Kidney (tissue), 14 donors: ENCODE results near the gene RNF150. TPM values are rescaled to one million over a fixed set of nuclear protein-coding genes. Genes with fewer than 3 reads are reported as not detected.
"Not testable (repeated sequence)": the region's sequence is repeated elsewhere in the genome, so short reads cannot be mapped to it uniquely, and the experiment has no call there.

Source experiments
- DNase-seq, 5 donors: peaks; one replicate each; pipeline ENCODE4 v3.0.0-alpha.2; 2013 to 2020
- FAIRE-seq: peaks from 2 replicates; lab custom pipeline; 2012; peaks lifted over from hg19 to GRCh38; lab: Jason Lieb, UNC
- H3K27ac ChIP-seq, 2 donors: one replicate each; pipeline ENCODE4 v1.7.0; 2013; ENCODE audit warnings: low read depth in 2 of 2, low read length in 2 of 2, inconsistent platforms in 1 of 2
- H3K27me3 ChIP-seq: one replicate; pipeline ENCODE4 v1.7.1; 2013; ENCODE audit warnings: low read length, inconsistent platforms; ENCODE audit not compliant: control insufficient read depth, insufficient read depth
- H3K36me3 ChIP-seq, 3 donors: one replicate each; pipeline versions ENCODE4 v1.7.0 to v1.7.1; 2013; ENCODE audit warnings: low read length in 3 of 3, control low read depth in 1 of 3, inconsistent platforms in 1 of 3; ENCODE audit not compliant: insufficient read depth in 3 of 3, control insufficient read depth in 2 of 3
- H3K4me1 ChIP-seq, 3 donors: one replicate each; pipeline versions ENCODE4 v1.7.0 to v1.7.1; 2013; ENCODE audit warnings: low read length in 3 of 3, inconsistent platforms in 1 of 3, low read depth in 1 of 3; ENCODE audit not compliant: control insufficient read depth in 2 of 3, insufficient read depth in 2 of 3
- H3K4me3 ChIP-seq, 3 donors: one replicate each; pipeline versions ENCODE4 v1.7.0 to v1.8.1; 2013; ENCODE audit warnings: low read length in 3 of 3, control low read depth in 1 of 3, inconsistent platforms in 1 of 3
- H3K9ac ChIP-seq, 3 donors: one replicate each; pipeline versions ENCODE4 v1.7.0 to v1.7.1; 2013; ENCODE audit warnings: low read length in 3 of 3, control low read depth in 1 of 3, inconsistent platforms in 1 of 3
- H3K9me3 ChIP-seq, 3 donors: one replicate each; pipeline versions ENCODE4 v1.7.0 to v1.7.1; 2013; ENCODE audit warnings: low read length in 3 of 3, control low read depth in 1 of 3, inconsistent platforms in 1 of 3; ENCODE audit not compliant: control insufficient read depth in 2 of 3, insufficient read depth in 1 of 3
- intact Hi-C: fragments of 100-400 bp; cut with DNase I; formaldehyde crosslinking; loops from one replicate; pipeline ENCODE4 v1.11.1; 2022
- polyA plus RNA-seq: library from polyadenylated mRNA; stranded (reverse); fragments of 350-450 nt; fragmentation: Illumina TruSeq; extraction: RNeasy Lipid Tissue Mini Kit (QIAGEN cat#74804); gene quantifications from one replicate; pipeline ENCODE4 v1.2.3, GENCODE V29; 2014; ENCODE audit warnings: low read depth, low replicate concordance; ENCODE audit not compliant: insufficient read depth
- total RNA-seq: library from RNA; stranded (reverse); fragmentation: NEBNext Ultra II Directional; extraction: Animal tissue kit (Norgen Biotek cat#: 25700); gene quantifications from one replicate; pipeline ENCODE4 v1.2.1, GENCODE V29; 2021
- TF ChIP-seq, protein P1 (sequence below): IDR thresholded peaks from 3 replicates; pipeline ENCODE4 v1.5.1; 2012; ENCODE audit warnings: mild to moderate bottlenecking, moderate library complexity, borderline replicate concordance; ENCODE audit not compliant: insufficient read depth; ENCODE audit errors: extremely low read depth
- donor health status: control.
- donor health status: control.
- donor health status: control.
- donor health status: control.
- donor health status: control.
- donor health status: DM: yes; HTN: yes; CAD: no.
- donor health status: Normal renal cell carcinoma (clear cell type).

RNF150 gene
- total and polyA plus RNA-seq, 2 donors from 2014 or later, result 5.0 to 34.2 TPM

DNA sequence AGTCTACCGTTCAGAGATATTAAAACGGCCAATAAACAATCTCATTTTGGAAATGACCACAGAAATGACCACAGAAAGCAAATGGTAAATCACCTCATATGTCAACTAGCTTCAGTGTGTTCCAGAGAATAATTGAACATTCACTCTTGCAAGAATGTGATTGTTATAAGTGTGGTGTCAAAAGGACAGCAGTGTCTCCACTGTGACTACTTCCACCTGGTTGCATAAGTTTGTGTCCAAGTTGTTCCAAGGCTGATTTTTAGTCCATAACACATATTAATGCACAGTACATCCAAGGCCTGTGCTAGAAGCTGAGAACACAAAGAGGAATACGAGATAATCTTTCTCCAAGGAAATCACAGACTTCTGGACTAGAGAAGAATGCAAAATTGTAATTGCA lies 37.4 kb upstream of the RNF150 start:
- no peaks in the 10 kb centered on the region for H3K4me1 ChIP-seq
- intact Hi-C loops, result no loop called here
- H3K27ac ChIP-seq, result no peak overlapping the region
- DNase-seq (no peak), FAIRE-seq (no peak)
- no peaks in the 10 kb centered on the region for H3K27me3 ChIP-seq
- H3K36me3 ChIP-seq, result no peaks in the 10 kb centered on the region
- no peak overlapping the region for H3K4me3 ChIP-seq
- peaks cover 0 to 3% (median 0%) of the 10 kb centered on the region in 3 donors for H3K9me3 ChIP-seq
- no peak overlapping the region for H3K9ac ChIP-seq
- TF ChIP-seq, protein P1, sequence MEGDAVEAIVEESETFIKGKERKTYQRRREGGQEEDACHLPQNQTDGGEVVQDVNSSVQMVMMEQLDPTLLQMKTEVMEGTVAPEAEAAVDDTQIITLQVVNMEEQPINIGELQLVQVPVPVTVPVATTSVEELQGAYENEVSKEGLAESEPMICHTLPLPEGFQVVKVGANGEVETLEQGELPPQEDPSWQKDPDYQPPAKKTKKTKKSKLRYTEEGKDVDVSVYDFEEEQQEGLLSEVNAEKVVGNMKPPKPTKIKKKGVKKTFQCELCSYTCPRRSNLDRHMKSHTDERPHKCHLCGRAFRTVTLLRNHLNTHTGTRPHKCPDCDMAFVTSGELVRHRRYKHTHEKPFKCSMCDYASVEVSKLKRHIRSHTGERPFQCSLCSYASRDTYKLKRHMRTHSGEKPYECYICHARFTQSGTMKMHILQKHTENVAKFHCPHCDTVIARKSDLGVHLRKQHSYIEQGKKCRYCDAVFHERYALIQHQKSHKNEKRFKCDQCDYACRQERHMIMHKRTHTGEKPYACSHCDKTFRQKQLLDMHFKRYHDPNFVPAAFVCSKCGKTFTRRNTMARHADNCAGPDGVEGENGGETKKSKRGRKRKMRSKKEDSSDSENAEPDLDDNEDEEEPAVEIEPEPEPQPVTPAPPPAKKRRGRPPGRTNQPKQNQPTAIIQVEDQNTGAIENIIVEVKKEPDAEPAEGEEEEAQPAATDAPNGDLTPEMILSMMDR, result no peak

DNA sequence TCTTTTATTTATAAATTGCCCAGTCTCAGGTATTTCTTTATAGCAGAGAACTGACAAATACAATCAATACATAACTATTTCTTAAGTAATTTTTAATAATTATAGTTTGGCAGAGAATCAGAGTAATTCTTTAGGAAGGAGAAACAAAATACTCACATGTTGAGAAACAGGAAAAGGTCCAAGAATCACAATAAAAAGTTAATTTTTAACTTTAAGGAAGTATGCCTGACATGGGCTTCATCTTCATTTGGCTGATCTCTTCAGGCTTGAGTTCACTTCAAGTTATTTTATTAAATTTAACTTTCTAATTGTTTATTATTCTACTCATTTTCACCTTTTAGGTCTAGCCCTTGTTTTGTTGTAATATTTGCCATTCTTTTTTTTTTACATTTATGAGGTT lies 36.1 kb upstream of the RNF150 start:
- H3K9me3 ChIP-seq, result peaks cover 0 to 3% (median 0%) of the 10 kb centered on the region in 3 donors
- H3K4me3 ChIP-seq, result no peak overlapping the region
- H3K27ac ChIP-seq, result no peak overlapping the region
- H3K4me1 ChIP-seq, result no peaks in the 10 kb centered on the region
- H3K27me3 ChIP-seq, result no peaks in the 10 kb centered on the region
- TF ChIP-seq, protein P1, result no peak
- no peak for DNase-seq
- FAIRE-seq, result no peak
- no peak overlapping the region for H3K9ac ChIP-seq
- no peaks in the 10 kb centered on the region for H3K36me3 ChIP-seq
- intact Hi-C loops, result no loop called here

DNA sequence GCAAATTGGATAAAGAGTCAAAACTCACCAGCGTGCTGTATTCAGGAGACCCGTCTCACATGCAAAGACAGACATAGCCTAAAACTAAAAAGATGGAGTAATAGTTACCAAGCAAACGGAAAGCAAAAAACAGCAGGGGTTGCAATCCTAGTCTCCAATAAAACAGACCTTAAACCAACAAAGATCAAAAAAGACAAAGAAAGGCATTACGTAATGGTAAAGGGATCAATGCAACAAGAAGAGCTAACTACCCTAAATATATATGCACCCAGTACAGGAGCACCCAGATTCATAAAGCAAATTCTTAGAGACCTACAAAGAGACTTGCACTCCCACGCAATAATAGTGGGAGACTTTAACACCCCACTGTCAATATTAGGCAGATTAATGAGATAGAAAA lies 31.7 kb upstream of the RNF150 start:
- H3K9ac ChIP-seq, H3K9me3 ChIP-seq, H3K36me3 ChIP-seq, DNase-seq, intact Hi-C loops, H3K4me1 ChIP-seq, FAIRE-seq, H3K27ac ChIP-seq, H3K27me3 ChIP-seq, H3K4me3 ChIP-seq: not testable (repeated sequence)

DNA sequence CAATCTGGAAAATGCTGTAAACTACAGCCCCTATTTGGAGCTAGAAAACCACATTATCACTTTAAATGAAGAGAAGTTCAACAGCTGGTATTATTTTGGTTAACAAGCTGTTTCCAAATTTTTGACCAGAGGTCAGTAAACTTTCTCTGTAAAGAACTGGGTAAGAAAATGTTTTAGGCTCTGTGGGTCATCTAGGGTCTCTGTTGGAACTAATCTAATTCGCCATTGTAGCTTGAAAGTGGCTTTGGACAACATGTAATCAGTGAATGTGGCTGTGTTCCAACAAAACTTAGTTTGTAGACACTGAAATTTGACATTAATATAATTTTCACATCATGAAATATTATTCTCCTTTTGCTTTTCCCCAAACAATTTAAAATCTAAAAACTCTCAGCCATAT lies 25.8 kb upstream of the RNF150 start:
- intact Hi-C loops, result no loop called here
- Histone ChIP-seq H3K36me3 (no peaks in the 10 kb centered on the region), H3K4me3 (no peak overlapping the region), H3K27ac (no peak overlapping the region), H3K27me3 (no peaks in the 10 kb centered on the region), H3K4me1 (no peaks in the 10 kb centered on the region), H3K9me3 (no peaks in the 10 kb centered on the region), H3K9ac (no peak overlapping the region)
- TF ChIP-seq, protein P1, result no peak
- DNase-seq, result peak in 1 of 5 donors; percentile 26
- no peak for FAIRE-seq
